Lower lobe of right lung (tissue), 2 donors: Measurements from ENCODE around the gene ADGRV1. TPM values are rescaled to one million over a fixed set of nuclear protein-coding genes. Genes with fewer than 3 reads are reported as not detected.
A peak's percentile ranks its signal among the peaks of the same experiment; 100 is the strongest.
"Not testable (repeated sequence)": the region's sequence is repeated elsewhere in the genome, so short reads cannot be mapped to it uniquely, and the experiment has no call there.

Source experiments
- ATAC-seq, 2 donors: fragments of 200-7000 bp; cut with Tn5 transposase; one replicate each; pipeline ENCODE4 v1.9.1; 2020 to 2022; ENCODE audit warnings: mild to moderate bottlenecking in 2 of 2, moderate library complexity in 2 of 2
- DNase-seq: peaks from one replicate; pipeline ENCODE4 v3.0.0-alpha.2; 2020
- H3K27ac ChIP-seq: fragments of 200-600 bp; one replicate; pipeline ENCODE4 v1.8.0; 2022
- H3K27me3 ChIP-seq: fragments of 200-600 bp; one replicate; pipeline ENCODE4 v1.8.0; 2022; ENCODE audit warnings: low read depth
- H3K36me3 ChIP-seq: fragments of 200-600 bp; one replicate; pipeline ENCODE4 v1.8.0; 2022; ENCODE audit warnings: mild to moderate bottlenecking
- H3K4me1 ChIP-seq: fragments of 200-600 bp; one replicate; pipeline ENCODE4 v1.8.0; 2022
- H3K4me3 ChIP-seq: fragments of 200-600 bp; one replicate; pipeline ENCODE4 v1.8.0; 2022; ENCODE audit warnings: mild to moderate bottlenecking
- H3K9me3 ChIP-seq: fragments of 200-600 bp; one replicate; pipeline ENCODE4 v1.8.0; 2022
- CTCF ChIP-seq: fragments of 200-600 bp; IDR thresholded peaks from one replicate; pipeline ENCODE4 v1.8.0; 2022; ENCODE audit warnings: antibody characterized with exemption, mild to moderate bottlenecking
- intact Hi-C: fragments of 100-400 bp; cut with DNase I; formaldehyde crosslinking; loops from one replicate; pipeline ENCODE4 v1.11.0; 2022
- total RNA-seq: library from RNA; stranded (reverse); fragmentation: NEBNext Ultra II Directional; extraction: Animal tissue kit (Norgen Biotek cat#: 25700); gene quantifications from one replicate; pipeline ENCODE4 v1.2.1, GENCODE V29; 2021
- donor health status: DM: no; HTN: yes; CAD: no; lungs with severe emphysema.

The ADGRV1 gene
- total RNA-seq, 1 donor from 2014 or later: 49.7 TPM

GRCh38 chr5:90598293-90598692, 39.7 kb downstream of the ADGRV1 start:
- no peaks in the 10 kb centered on the region for H3K27me3 ChIP-seq
- ATAC-seq: no peak
- no peak overlapping the region for H3K4me3 ChIP-seq
- no peaks in the 10 kb centered on the region for H3K36me3 ChIP-seq
- H3K4me1 ChIP-seq: no peaks in the 10 kb centered on the region
- no peak overlapping the region for H3K27ac ChIP-seq
- intact Hi-C loops: no loop called here
- no peak for TF ChIP-seq CTCF
- H3K9me3 ChIP-seq: no peaks in the 10 kb centered on the region
- no peak for DNase-seq

- H3K27ac ChIP-seq, H3K27me3 ChIP-seq, H3K36me3 ChIP-seq, ATAC-seq, H3K4me3 ChIP-seq, H3K4me1 ChIP-seq, DNase-seq, H3K9me3 ChIP-seq, intact Hi-C loops: not testable (repeated sequence)
Measured at GRCh38 chr5:90600307-90600706, 41.7 kb downstream of the ADGRV1 start.

- intact Hi-C loops: no loop called here
Measured at GRCh38 chr5:90601468-90601867, 42.9 kb downstream of the ADGRV1 start.

GRCh38 chr5:90602681-90603080, 44.1 kb downstream of the ADGRV1 start:
- ATAC-seq (no peak), DNase-seq (no peak)
- intact Hi-C loops: no loop called here
- Histone ChIP-seq H3K27ac (no peak overlapping the region), H3K36me3 (no peaks in the 10 kb centered on the region), H3K9me3 (no peaks in the 10 kb centered on the region), H3K4me1 (no peaks in the 10 kb centered on the region), H3K4me3 (no peak overlapping the region), H3K27me3 (no peaks in the 10 kb centered on the region)
- TF ChIP-seq CTCF: no peak

More at GRCh38 chr5:90601468-90601867, 42.9 kb downstream of the ADGRV1 start:
- Histone ChIP-seq H3K27me3 (no peaks in the 10 kb centered on the region), H3K27ac (no peak overlapping the region), H3K4me3 (no peak overlapping the region), H3K4me1 (no peaks in the 10 kb centered on the region), H3K9me3 (no peaks in the 10 kb centered on the region), H3K36me3 (no peaks in the 10 kb centered on the region)
- no peak for ATAC-seq
- no peak for TF ChIP-seq CTCF
- no peak for DNase-seq

GRCh38 chr5:90606539-90606938, 47.9 kb downstream of the ADGRV1 start:
- no peak overlapping the region for H3K27ac ChIP-seq
- DNase-seq (no peak), ATAC-seq (no peak)
- H3K27me3 ChIP-seq: no peaks in the 10 kb centered on the region
- no peak overlapping the region for H3K4me3 ChIP-seq
- no peaks in the 10 kb centered on the region for H3K36me3 ChIP-seq
- intact Hi-C loops: no loop called here
- H3K9me3 ChIP-seq: no peaks in the 10 kb centered on the region
- no peak for TF ChIP-seq CTCF
- H3K4me1 ChIP-seq: no peaks in the 10 kb centered on the region

GRCh38 chr5:90612919-90613318, 54.3 kb downstream of the ADGRV1 start:
- Histone ChIP-seq H3K27me3 (no peaks in the 10 kb centered on the region), H3K9me3 (no peaks in the 10 kb centered on the region), H3K27ac (no peak overlapping the region), H3K4me1 (no peaks in the 10 kb centered on the region), H3K4me3 (no peak overlapping the region), H3K36me3 (no peaks in the 10 kb centered on the region)
- intact Hi-C loops: no loop called here
- no peak for DNase-seq
- TF ChIP-seq CTCF: no peak
- ATAC-seq: peak; percentile 46 to 68
